ENCODE measurements around the gene MYRIP.

MYRIP gene

DNA sequence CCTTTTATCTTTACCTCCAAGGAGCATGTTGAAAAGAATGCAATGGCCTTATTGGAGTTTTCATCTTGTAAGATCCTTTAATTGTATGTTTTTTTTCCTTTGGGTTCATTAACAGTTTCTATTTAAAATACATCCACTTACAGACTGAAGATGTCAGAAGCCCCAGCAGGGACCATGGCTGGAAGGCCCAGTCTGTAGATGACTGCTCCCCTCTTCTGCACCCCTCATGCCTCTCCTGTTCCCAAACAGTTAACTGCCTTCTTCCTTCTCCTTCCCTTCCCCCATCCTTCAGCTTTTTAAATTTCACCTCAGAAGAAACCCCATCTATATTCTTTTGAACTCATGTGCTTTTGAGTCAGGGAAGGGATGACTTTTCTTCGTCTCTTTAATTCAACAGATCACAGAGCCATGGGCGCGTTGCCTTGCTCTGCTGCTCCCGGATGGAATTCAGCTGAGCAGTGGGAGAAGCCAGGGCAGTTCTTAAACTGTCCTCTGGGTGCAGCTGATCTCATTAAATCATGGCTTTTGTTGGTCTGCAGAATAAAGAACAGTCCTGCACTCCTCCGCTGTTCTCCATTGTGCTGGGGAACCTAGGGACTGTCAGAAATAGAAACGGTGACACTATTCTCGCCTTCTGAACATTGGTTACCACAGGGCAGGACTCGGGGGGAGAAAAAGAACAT is 428.6 kb downstream of the MYRIP start:
- Histone ChIP-seq H3K79me2 (ENCODE audit: control insufficient read depth, low read length) (no peaks in the 10 kb centered on the region), H4K20me1 (ENCODE audit: control insufficient read depth, insufficient read depth, low read depth, low read length) (no peaks in the 10 kb centered on the region), H3K36me3 (ENCODE audit: control insufficient read depth, low read length) (no peaks in the 10 kb centered on the region), H3F3A (ENCODE audit: control insufficient read depth, insufficient read depth) (no peaks in the 10 kb centered on the region), H3K4me2 (ENCODE audit: low read length) (no peak overlapping the region), H3K9me3 (ENCODE audit: control insufficient read depth, insufficient read depth, low read length) (no peaks in the 10 kb centered on the region), H3K4me3 (ENCODE audit: low read length) (no peak overlapping the region), H3K27me3 (ENCODE audit: control insufficient read depth, low read length) (no peaks in the 10 kb centered on the region), H3K4me1 (ENCODE audit: control insufficient read depth, low read length) (no peaks in the 10 kb centered on the region), H3K27ac (ENCODE audit: low read depth, low read length) (no peak overlapping the region), H3K9me2 (replicated peaks; ENCODE audit: control insufficient read depth, low read length) (no peaks in the 10 kb centered on the region)
- no peak for TF ChIP-seq CTCF (IDR thresholded peaks at IDR 0.05; ENCODE audit: low read depth, low read length, poor library complexity, severe bottlenecking)
- no peak for TF ChIP-seq EZH2phosphoT487 (IDR thresholded peaks at IDR 0.05; ENCODE audit: borderline replicate concordance, low read length)

DNA sequence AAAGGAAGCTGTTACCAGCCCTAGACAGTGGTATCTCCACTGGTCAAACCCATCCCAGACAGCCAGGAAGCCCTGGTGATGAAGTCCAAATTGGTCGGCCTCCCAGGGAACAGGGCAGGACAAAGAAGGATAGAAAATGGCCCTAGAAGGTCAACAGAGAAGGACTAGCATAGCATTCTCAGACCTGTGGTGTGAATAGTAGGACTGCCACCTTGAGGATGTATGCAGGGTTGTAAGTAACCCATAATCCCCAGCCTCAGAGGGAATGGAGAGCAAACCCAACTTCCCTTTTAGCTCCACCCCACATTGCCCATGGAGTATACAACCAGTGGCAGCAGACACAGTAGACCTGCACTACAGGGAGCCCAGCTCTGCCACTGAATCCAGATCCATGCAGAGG is 431.5 kb downstream of the MYRIP start:
- no peak overlapping the region for H3K4me2 ChIP-seq (ENCODE audit: low read length)
- H3K9me3 ChIP-seq (ENCODE audit: control insufficient read depth, insufficient read depth, low read length), result no peaks in the 10 kb centered on the region

GRCh38 chr3:40242216-40242615 is 432.8 kb downstream of the MYRIP start:
- no peaks in the 10 kb centered on the region for H3K36me3 ChIP-seq (ENCODE audit: control insufficient read depth, low read length)
- no peak overlapping the region for H3K4me2 ChIP-seq (ENCODE audit: low read length)
- H3K9me3 ChIP-seq (ENCODE audit: control insufficient read depth, insufficient read depth, low read length), result no peaks in the 10 kb centered on the region
- H3K27ac ChIP-seq (ENCODE audit: low read depth, low read length), result no peak overlapping the region
- no peaks in the 10 kb centered on the region for H3F3A ChIP-seq (ENCODE audit: control insufficient read depth, insufficient read depth)
- no peaks in the 10 kb centered on the region for H3K9me2 ChIP-seq (replicated peaks; ENCODE audit: control insufficient read depth, low read length)
- H4K20me1 ChIP-seq (ENCODE audit: control insufficient read depth, insufficient read depth, low read depth, low read length), result no peaks in the 10 kb centered on the region
- H3K27me3 ChIP-seq (ENCODE audit: control insufficient read depth, low read length), result no peaks in the 10 kb centered on the region
- no peaks in the 10 kb centered on the region for H3K4me1 ChIP-seq (ENCODE audit: control insufficient read depth, low read length)
- TF ChIP-seq CTCF (IDR thresholded peaks at IDR 0.05; ENCODE audit: low read depth, low read length, poor library complexity, severe bottlenecking), result no peak
- no peak for TF ChIP-seq EZH2phosphoT487 (IDR thresholded peaks at IDR 0.05; ENCODE audit: borderline replicate concordance, low read length)
- no peaks in the 10 kb centered on the region for H3K79me2 ChIP-seq (ENCODE audit: control insufficient read depth, low read length)
- no peak overlapping the region for H3K4me3 ChIP-seq (ENCODE audit: low read length)

More for the DNA sequence above, 431.5 kb downstream of the MYRIP start:
- Histone ChIP-seq H3F3A (ENCODE audit: control insufficient read depth, insufficient read depth) (no peaks in the 10 kb centered on the region), H4K20me1 (ENCODE audit: control insufficient read depth, insufficient read depth, low read depth, low read length) (no peaks in the 10 kb centered on the region), H3K27me3 (ENCODE audit: control insufficient read depth, low read length) (no peaks in the 10 kb centered on the region), H3K4me1 (ENCODE audit: control insufficient read depth, low read length) (no peaks in the 10 kb centered on the region), H3K27ac (ENCODE audit: low read depth, low read length) (no peak overlapping the region), H3K9me2 (replicated peaks; ENCODE audit: control insufficient read depth, low read length) (no peaks in the 10 kb centered on the region), H3K36me3 (ENCODE audit: control insufficient read depth, low read length) (no peaks in the 10 kb centered on the region), H3K79me2 (ENCODE audit: control insufficient read depth, low read length) (no peaks in the 10 kb centered on the region), H3K4me3 (ENCODE audit: low read length) (no peak overlapping the region)
- no peak for TF ChIP-seq EZH2phosphoT487 (IDR thresholded peaks at IDR 0.05; ENCODE audit: borderline replicate concordance, low read length)
- no peak for TF ChIP-seq CTCF (IDR thresholded peaks at IDR 0.05; ENCODE audit: low read depth, low read length, poor library complexity, severe bottlenecking)

Data from DOHH2 (cell line).